Prostate gland (tissue), 2 donors: ENCODE measurements around the gene RAD51B. TPM values are rescaled to one million over a fixed set of nuclear protein-coding genes. Genes with fewer than 3 reads are reported as not detected.

Experiments
- DNase-seq: peaks from one replicate; pipeline ENCODE4 v3.0.0-alpha.2; 2019; ENCODE audit warnings: low spot score
- H3K27ac ChIP-seq, 2 donors: fragments of 200-600 bp; sonication (generic); 2 replicates each; pipeline ENCODE4 v1.5.1; 2017 to 2019
- H3K27me3 ChIP-seq: fragments of 200-600 bp; sonication (generic); replicated peaks from 2 replicates; pipeline ENCODE4 v1.5.1; 2019; ENCODE audit not compliant: insufficient read depth
- H3K36me3 ChIP-seq, 2 donors: fragments of 200-600 bp; sonication (generic); 1 replicate in 1 of 2; 2 replicates in 1 of 2; pipeline versions ENCODE4 v1.5.1 to v1.8.1; 2017 to 2019
- H3K4me1 ChIP-seq: fragments of 200-600 bp; sonication (generic); replicated peaks from 2 replicates; pipeline ENCODE4 v1.5.1; 2019
- H3K4me3 ChIP-seq, 2 donors: fragments of 200-600 bp; sonication (generic); 2 replicates each; pipeline ENCODE4 v1.5.1; 2017 to 2019
- H3K9me3 ChIP-seq: fragments of 200-600 bp; sonication (generic); 2 replicates; pipeline ENCODE4 v1.5.1; 2017
- POLR2A ChIP-seq: fragments of 450-650 bp; IDR thresholded peaks from one replicate; pipeline ENCODE4 v1.6.1; 2016; ENCODE audit warnings: antibody characterized with exemption, mild to moderate bottlenecking
- POLR2AphosphoS5 ChIP-seq: sonication (generic); formaldehyde crosslinking; IDR thresholded peaks from one replicate; pipeline ENCODE4 v1.6.1; 2017; ENCODE audit warnings: antibody characterized with exemption
- WGBS: methylation state at CpG from one replicate; pipeline ENCODE4 v1.1.5; 2018; 5-methylcytosine and 5-hydroxymethylcytosine counted together
- intact Hi-C: fragments of 100-400 bp; cut with DNase I; formaldehyde crosslinking; loops from one replicate; pipeline ENCODE4 v1.14.2; 2022
- total RNA-seq, 2 donors: library from RNA; depleted of rRNA; stranded (reverse); fragments of >200 nt; gene quantifications; one replicate each; pipeline ENCODE4 v1.1.0, GENCODE V29; 2016
- TF ChIP-seq, protein P1 (sequence below), 4 experiments: fragments of 200-600 bp in 2 of 4; fragments of 450-650 bp in 2 of 4; sonication (generic) in 2 of 4; IDR thresholded peaks; 1 replicate in 3 of 4; 2 replicates in 1 of 4; pipeline ENCODE4 v1.5.1; 2016 to 2019; ENCODE audit warnings: antibody characterized with exemption in 4 of 4, mild to moderate bottlenecking in 2 of 4, moderate library complexity in 2 of 4

The RAD51B gene
- total RNA-seq, 2 donors from 2014 or later: 14.9 to 35.8 TPM

DNA sequence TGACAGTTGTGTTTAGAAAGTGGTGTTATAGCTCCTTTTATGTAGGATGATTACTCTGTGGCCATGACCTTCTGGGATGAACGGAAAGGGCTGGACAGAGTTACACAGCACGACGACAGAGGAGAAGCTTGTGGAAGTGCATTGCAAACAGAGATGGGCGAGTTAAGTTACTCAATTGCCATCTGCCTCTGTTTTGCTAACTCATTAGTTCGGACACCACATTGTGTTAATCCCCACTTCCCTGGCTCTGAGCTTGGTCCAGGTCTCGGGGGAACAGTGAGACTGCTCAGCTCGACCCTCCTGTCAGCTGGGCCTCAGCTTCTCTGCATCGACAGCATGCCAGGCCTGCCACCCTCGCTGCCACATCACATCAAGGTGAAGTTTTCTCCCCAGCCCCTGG, 565.3 kb downstream of the RAD51B start:
- Histone ChIP-seq H3K27me3 (no peaks in the 10 kb centered on the region), H3K9me3 (no peaks in the 10 kb centered on the region), H3K4me3 (no peak overlapping the region), H3K27ac (peak overlapping the region in 1 of 2 donors; percentile 19), H3K36me3 (no peaks in the 10 kb centered on the region), H3K4me1 (no peaks in the 10 kb centered on the region)
- no peak for DNase-seq
- TF ChIP-seq POLR2A: no peak
- no peak for TF ChIP-seq POLR2AphosphoS5
- TF ChIP-seq, protein P1, sequence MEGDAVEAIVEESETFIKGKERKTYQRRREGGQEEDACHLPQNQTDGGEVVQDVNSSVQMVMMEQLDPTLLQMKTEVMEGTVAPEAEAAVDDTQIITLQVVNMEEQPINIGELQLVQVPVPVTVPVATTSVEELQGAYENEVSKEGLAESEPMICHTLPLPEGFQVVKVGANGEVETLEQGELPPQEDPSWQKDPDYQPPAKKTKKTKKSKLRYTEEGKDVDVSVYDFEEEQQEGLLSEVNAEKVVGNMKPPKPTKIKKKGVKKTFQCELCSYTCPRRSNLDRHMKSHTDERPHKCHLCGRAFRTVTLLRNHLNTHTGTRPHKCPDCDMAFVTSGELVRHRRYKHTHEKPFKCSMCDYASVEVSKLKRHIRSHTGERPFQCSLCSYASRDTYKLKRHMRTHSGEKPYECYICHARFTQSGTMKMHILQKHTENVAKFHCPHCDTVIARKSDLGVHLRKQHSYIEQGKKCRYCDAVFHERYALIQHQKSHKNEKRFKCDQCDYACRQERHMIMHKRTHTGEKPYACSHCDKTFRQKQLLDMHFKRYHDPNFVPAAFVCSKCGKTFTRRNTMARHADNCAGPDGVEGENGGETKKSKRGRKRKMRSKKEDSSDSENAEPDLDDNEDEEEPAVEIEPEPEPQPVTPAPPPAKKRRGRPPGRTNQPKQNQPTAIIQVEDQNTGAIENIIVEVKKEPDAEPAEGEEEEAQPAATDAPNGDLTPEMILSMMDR (IDR thresholded peaks at IDR 0.05): no peak
- 92% methylated on average over 9 of the region's 9 CpGs for WGBS
- intact Hi-C loops: no loop called here

DNA sequence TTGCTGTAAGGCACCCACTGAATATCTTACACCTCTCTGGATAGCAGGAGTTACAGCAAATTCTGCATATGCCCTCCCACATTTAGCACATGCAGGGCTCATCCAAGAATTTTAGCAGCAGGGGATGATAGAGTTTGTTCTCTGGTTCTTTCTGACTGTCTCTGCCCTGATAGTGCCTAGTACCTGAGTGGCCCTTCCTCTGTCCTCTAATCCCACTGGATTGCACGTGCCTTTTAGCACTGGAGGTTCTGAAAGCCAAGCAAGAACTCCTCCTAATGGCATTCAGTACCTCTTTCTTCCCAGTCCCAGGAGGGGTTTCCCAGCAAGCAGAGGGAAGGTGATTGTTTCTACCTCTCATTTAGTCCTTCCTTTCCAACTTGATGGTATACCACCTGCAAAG, 566.9 kb downstream of the RAD51B start:
- no peak overlapping the region for H3K27ac ChIP-seq

DNA sequence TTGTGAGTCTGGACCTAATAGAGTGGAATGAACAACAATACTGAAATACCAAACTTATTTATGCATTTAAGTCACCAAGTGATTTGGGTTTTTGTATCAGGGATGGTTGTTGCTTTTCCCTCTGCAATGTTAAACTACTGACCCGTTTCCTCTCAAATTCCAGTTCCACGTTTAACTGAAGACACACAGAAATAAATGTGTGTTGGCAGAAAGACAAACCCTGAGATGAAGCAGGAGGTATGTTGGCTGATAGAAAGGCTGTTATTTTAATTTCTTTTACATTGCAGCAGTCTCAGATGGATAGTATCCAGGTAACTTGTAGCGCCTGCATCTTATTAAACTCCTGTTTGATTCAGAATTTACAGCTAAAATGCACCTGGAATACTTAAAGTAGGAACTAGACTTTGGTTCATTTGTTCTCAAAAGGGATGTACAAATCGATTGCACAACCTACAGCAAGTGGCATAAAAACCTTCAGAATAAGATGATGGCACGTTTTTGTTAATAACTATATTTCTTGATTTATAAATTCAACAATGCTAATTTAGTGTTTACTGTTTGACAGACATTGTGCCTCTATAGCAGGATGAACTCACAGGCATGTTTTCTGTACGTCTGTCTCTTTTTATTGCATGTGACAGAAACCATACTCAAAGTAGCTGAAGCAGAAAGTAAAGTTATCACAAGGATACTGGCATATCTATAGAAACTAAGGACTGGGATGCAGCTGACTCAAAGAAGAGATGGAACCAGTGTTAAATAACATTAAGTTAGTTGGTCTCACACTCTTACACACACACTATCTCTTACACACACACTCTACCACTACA, 567.6 kb downstream of the RAD51B start:
- H3K4me1 ChIP-seq: no peaks in the 10 kb centered on the region
- WGBS: 11% methylated on average over 6 of the region's 6 CpGs
- no peak overlapping the region for H3K27ac ChIP-seq
- intact Hi-C loops: no loop called here
- H3K9me3 ChIP-seq: no peaks in the 10 kb centered on the region
- DNase-seq: no peak
- H3K27me3 ChIP-seq: no peaks in the 10 kb centered on the region
- no peak overlapping the region for H3K4me3 ChIP-seq
- no peaks in the 10 kb centered on the region for H3K36me3 ChIP-seq
- TF ChIP-seq POLR2A: no peak
- no peak for TF ChIP-seq POLR2AphosphoS5
- TF ChIP-seq, protein P1 (IDR thresholded peaks at IDR 0.05): no peak

More for the DNA sequence above, 566.9 kb downstream of the RAD51B start:
- Histone ChIP-seq H3K4me3 (no peak overlapping the region), H3K27me3 (no peaks in the 10 kb centered on the region), H3K4me1 (no peaks in the 10 kb centered on the region), H3K9me3 (no peaks in the 10 kb centered on the region), H3K36me3 (no peaks in the 10 kb centered on the region)
- TF ChIP-seq POLR2AphosphoS5: no peak
- TF ChIP-seq, protein P1 (IDR thresholded peaks at IDR 0.05): no peak
- no peak for DNase-seq
- intact Hi-C loops: no loop called here
- WGBS: 33% methylated on average over 1 of the region's 1 CpG

DNA sequence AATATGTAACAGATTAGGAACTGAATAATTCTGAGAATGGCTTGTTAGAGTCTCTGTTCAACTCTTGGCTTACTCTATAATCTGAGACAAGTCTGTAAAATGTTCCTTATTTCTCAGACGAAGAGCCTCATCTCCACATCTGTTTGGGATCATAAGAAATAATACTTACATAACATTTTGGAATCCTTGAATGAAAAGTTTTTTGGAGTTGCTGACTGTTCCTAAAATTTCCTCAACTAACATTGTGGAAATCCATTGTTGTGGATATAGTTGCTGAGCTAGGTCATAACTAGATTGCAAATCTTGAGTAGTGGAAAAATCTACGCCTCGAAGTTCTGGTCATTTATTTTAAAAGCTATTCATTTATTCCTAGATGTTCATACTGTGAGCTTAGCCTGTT, 570.4 kb downstream of the RAD51B start:
- Histone ChIP-seq H3K27me3 (no peaks in the 10 kb centered on the region), H3K36me3 (no peaks in the 10 kb centered on the region), H3K4me1 (no peaks in the 10 kb centered on the region), H3K27ac (no peak overlapping the region), H3K4me3 (no peak overlapping the region), H3K9me3 (no peaks in the 10 kb centered on the region)
- DNase-seq: no peak
- TF ChIP-seq, protein P1 (IDR thresholded peaks at IDR 0.05): no peak
- TF ChIP-seq POLR2A (no peak), POLR2AphosphoS5 (no peak)
- 88% methylated on average over 3 of the region's 3 CpGs for WGBS
- intact Hi-C loops: no loop called here

DNA sequence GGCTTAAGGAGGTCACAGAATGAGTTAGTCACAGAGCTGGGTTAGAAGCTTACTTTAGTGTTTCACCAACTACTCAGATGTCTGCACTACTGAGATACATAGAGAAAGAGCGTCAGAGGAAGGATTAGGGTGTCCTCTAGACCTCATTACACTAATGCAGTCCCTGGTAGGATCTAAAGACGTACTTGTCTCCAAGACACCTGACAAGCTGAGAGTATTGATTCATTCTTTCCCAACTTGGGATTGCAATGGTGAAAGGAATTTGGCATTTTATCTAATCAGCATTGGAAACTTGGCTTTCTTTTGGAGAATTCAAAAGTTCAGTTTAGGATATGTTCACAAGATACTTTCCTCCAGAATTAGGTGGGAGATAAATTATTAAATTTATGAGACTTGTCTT, 571.2 kb downstream of the RAD51B start:
- intact Hi-C loops: no loop called here
- H3K27ac ChIP-seq: no peak overlapping the region
- H3K27me3 ChIP-seq: no peaks in the 10 kb centered on the region
- H3K36me3 ChIP-seq: no peaks in the 10 kb centered on the region
- H3K9me3 ChIP-seq: no peaks in the 10 kb centered on the region
- H3K4me3 ChIP-seq: no peak overlapping the region
- WGBS: 88% methylated on average over 2 of the region's 2 CpGs
- TF ChIP-seq, protein P1 (IDR thresholded peaks at IDR 0.05): no peak
- TF ChIP-seq POLR2A (no peak), POLR2AphosphoS5 (no peak)
- no peaks in the 10 kb centered on the region for H3K4me1 ChIP-seq
- no peak for DNase-seq
